Amniotic epithelial cell (primary cell): ENCODE results near the gene ETNK2.
"Not testable (repeated sequence)": the region's sequence is repeated elsewhere in the genome, so short reads cannot be mapped to it uniquely, and the experiment has no call there.

ENCODE experiments used
- DNase-seq: peaks from one replicate; pipeline ENCODE4 v3.0.0-alpha.2; 2010; ENCODE audit warnings: low read depth

ETNK2 gene

GRCh38 chr1:204126386-204126785 is 25.5 kb downstream of the ETNK2 start:
- no peak for DNase-seq

- no peak for DNase-seq
These were observed 26.0 kb downstream of the ETNK2 start for GRCh38 chr1:204125759-204126351.

- no peak for DNase-seq
These were observed 27.2 kb downstream of the ETNK2 start for GRCh38 chr1:204124639-204125038.

- no peak for DNase-seq
These were observed 28.5 kb downstream of the ETNK2 start for GRCh38 chr1:204123376-204123775.

- DNase-seq = no peak
These were observed 29.8 kb downstream of the ETNK2 start for GRCh38 chr1:204121840-204122555.

GRCh38 chr1:204116539-204116938 is 35.3 kb downstream of the ETNK2 start:
- DNase-seq = no peak

GRCh38 chr1:204115116-204115515 is 36.7 kb downstream of the ETNK2 start:
- no peak for DNase-seq

GRCh38 chr1:204114606-204115005 is 37.2 kb downstream of the ETNK2 start:
- DNase-seq = no peak

- peak; percentile 43 for DNase-seq
These were observed 37.9 kb downstream of the ETNK2 start for GRCh38 chr1:204113896-204114295.

- DNase-seq = no peak
These were observed 38.7 kb downstream of the ETNK2 start for GRCh38 chr1:204112876-204113730.

- no peak for DNase-seq
These were observed 40.8 kb downstream of the ETNK2 start for GRCh38 chr1:204110894-204111633.

GRCh38 chr1:204108312-204109141 is 43.3 kb downstream of the ETNK2 start:
- DNase-seq = no peak

- no peak for DNase-seq
These were observed 44.0 kb downstream of the ETNK2 start for GRCh38 chr1:204107892-204108291.

- no peak for DNase-seq
These were observed 45.0 kb downstream of the ETNK2 start for GRCh38 chr1:204106825-204107224.

GRCh38 chr1:204105131-204105515 is 46.7 kb downstream of the ETNK2 start:
- DNase-seq = no peak

- peak; percentile 50 for DNase-seq
These were observed 47.3 kb downstream of the ETNK2 start for GRCh38 chr1:204104331-204105130.

GRCh38 chr1:204103431-204103741 is 48.5 kb downstream of the ETNK2 start:
- DNase-seq = no peak

GRCh38 chr1:204102739-204103430 is 49.0 kb downstream of the ETNK2 start:
- peak; percentile 66 for DNase-seq

- no peak for DNase-seq
These were observed 49.7 kb downstream of the ETNK2 start for GRCh38 chr1:204102029-204102611.

GRCh38 chr1:204099754-204100153 is 52.1 kb downstream of the ETNK2 start:
- DNase-seq = not testable (repeated sequence)
